Measurements from ENCODE around the gene MBNL1.

The MBNL1 gene

GRCh38 chr3:152499791-152500385, 231.2 kb downstream of the MBNL1 start:
- DNase-seq, result no peak

GRCh38 chr3:152505926-152506325, 237.2 kb downstream of the MBNL1 start:
- DNase-seq, result peak; percentile 64

- DNase-seq, result no peak
These were observed 240.0 kb downstream of the MBNL1 start for GRCh38 chr3:152508705-152509104.

DNA sequence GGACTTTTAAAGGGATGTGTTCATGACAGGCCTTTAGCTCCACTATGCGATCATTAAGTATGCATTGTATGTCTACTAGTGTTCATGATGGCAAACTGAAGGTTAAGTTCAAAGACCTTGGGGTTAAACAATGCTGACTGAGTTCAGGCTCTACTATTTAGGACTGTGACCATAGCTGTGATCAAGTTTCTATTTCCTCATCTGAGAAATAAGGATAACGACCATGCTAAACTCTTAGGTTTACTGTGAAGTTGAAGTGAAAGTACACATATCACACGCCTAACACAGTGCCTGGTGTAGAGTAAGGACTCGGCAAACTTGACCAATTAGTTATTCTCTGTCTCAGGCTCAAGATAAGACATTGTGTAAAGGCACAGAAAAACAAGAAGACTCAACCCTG, 243.2 kb downstream of the MBNL1 start:
- no peak for DNase-seq

DNA sequence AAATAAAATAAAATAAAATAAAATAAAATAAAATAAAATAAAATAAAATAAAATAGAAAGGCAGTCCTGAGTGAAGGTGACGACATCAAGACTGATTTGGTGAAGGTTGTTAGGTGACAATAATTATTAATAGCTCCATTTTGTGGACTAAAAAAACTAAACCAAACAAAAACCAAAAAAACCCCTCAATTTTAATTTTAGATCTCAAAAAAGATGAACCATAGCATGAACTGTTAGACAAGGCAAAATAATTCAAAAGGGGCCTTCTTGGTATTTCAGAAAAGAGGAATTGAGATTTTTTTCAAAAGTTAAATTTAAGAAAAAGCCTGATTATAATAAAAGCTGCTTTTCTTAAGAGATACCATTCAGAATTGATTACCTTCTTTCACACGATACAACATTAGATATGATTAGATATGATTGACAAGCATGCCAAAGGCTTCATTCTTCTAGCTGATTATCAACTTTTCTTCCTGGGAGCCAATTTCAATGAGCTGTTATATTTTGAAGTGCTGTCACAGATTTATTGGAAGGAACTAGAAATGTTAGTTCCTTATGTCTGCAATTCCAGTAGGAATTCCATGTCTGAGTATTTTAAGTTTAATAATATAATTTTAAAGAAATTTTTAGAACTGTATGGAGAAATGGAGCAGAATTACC, 244.7 kb downstream of the MBNL1 start:
- no peak for DNase-seq

Data from activated CD4-positive, alpha-beta T cell treated with anti-CD3 and anti-CD28 coated beads, Interleukin-2, Interleukin-6, amounts not matched to agents 100 ng/mL and 50 ng/mL, durations not matched to agents 16 hours and 8 hours (primary cell).